ENCODE measurements around the gene AGAP1. TPM values are rescaled to one million over a fixed set of nuclear protein-coding genes. Genes with fewer than 3 reads are reported as not detected.

Gene AGAP1
- total and polyA plus RNA-seq, 11 donors: 5.9 to 21.6 (median 18.9) TPM

DNA sequence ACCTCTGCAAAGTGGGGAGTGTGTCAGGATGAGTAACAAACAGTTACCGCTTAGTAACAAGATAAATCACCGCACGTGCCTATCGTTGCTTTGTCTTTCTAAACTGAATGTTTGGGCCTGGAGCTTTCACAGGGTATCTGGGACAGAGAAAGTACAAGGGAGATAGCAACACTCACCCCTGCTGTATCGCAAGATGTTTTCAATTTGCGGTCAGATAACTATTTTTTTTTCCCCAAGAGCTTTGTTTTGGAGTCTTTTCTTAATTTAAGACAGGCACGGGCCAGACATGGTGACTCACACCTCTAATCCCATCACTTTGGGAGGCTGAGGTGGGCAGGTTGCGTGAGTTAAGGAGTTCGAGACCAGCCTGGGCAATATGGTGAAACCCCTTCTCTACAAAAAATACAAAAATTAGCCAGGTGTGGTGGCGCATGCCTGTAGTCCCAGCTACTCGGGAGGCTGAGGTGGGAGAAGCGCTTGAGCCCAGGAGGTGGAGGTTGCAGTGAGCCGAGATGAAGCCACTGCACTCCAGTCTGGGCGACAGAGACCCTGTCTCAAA is 527.7 kb downstream of the AGAP1 start:
- peaks cover 0 to 4% (median 0%) of the 10 kb centered on the region in 9 donors for H3K36me3 ChIP-seq
- no peak for DNase-seq
- no peaks in the 10 kb centered on the region for H3K27me3 ChIP-seq
- no peak overlapping the region for H3K27ac ChIP-seq
- peaks cover 0 to 5% (median 0%) of the 10 kb centered on the region in 12 donors for H3K4me1 ChIP-seq
- intact Hi-C loops (cut with DNase I): no loop called here
- ATAC-seq: no peak
- WGBS, 4 donors: 93 to 97% (median 95%) methylated on average over 14 of the region's 14 CpGs
- TF ChIP-seq, protein P1, sequence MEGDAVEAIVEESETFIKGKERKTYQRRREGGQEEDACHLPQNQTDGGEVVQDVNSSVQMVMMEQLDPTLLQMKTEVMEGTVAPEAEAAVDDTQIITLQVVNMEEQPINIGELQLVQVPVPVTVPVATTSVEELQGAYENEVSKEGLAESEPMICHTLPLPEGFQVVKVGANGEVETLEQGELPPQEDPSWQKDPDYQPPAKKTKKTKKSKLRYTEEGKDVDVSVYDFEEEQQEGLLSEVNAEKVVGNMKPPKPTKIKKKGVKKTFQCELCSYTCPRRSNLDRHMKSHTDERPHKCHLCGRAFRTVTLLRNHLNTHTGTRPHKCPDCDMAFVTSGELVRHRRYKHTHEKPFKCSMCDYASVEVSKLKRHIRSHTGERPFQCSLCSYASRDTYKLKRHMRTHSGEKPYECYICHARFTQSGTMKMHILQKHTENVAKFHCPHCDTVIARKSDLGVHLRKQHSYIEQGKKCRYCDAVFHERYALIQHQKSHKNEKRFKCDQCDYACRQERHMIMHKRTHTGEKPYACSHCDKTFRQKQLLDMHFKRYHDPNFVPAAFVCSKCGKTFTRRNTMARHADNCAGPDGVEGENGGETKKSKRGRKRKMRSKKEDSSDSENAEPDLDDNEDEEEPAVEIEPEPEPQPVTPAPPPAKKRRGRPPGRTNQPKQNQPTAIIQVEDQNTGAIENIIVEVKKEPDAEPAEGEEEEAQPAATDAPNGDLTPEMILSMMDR (IDR thresholded peaks at IDR 0.05): no peak
- TF ChIP-seq POLR2A (IDR thresholded peaks at IDR 0.05): no peak
- H3K9me3 ChIP-seq: no peaks in the 10 kb centered on the region
- H3K4me3 ChIP-seq: no peak overlapping the region

DNA sequence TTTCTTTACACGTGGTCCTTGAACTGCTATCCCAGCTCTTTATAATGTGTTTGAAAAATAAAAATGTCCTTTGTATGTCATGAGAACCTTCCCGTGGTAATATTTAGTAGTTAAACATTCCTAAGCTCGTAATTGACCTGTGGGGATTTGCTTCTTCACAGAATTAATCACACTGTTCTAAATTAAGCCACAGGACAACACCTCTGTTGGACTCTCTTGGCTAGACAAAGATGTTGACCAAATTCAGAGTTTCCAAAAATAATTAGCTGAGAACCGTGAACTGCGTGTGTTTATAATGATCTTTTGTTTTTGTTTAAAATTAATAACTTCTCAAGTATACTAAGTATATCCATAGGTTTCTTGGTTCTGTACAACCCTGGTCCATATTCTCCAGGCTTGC is 528.3 kb downstream of the AGAP1 start:
- no peak overlapping the region for H3K27ac ChIP-seq
- peaks cover 0 to 4% (median 0%) of the 10 kb centered on the region in 9 donors for H3K36me3 ChIP-seq
- TF ChIP-seq, protein P1 (IDR thresholded peaks at IDR 0.05): no peak
- TF ChIP-seq POLR2A (IDR thresholded peaks at IDR 0.05): no peak
- DNase-seq: no peak
- ATAC-seq: peak in 1 of 4 donors; percentile 54
- WGBS, 4 donors: 49 to 59% (median 50%) methylated on average over 5 of the region's 5 CpGs
- intact Hi-C loops (cut with DNase I): no loop called here
- no peaks in the 10 kb centered on the region for H3K9me3 ChIP-seq
- peaks cover 0 to 5% (median 0%) of the 10 kb centered on the region in 12 donors for H3K4me1 ChIP-seq
- H3K27me3 ChIP-seq: no peaks in the 10 kb centered on the region
- no peak overlapping the region for H3K4me3 ChIP-seq

DNA sequence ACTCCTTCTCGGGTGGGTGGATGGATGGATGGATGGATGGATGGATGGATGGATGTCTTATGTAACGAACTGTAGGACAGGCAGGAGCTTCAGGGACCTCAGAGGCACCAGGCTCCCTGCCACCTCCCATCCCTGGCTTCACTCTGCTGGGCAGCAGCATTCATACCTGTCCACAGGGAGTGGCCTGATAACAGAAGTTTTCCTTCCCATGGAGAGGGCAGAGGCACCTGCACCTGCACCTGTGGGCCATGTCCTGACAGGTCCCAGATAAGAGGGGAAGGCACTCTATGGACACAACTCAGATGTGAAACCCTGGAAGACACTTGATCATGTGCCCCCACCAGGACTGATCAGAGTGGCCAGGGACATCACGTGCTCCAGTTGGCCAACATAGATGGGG is 532.0 kb downstream of the AGAP1 start:
- DNase-seq: no peak
- WGBS, 4 donors: 88 to 100% (median 96%) methylated on average over 2 to 3 of the region's 3 CpGs
- intact Hi-C loops (cut with DNase I): no loop called here
- TF ChIP-seq, protein P1 (IDR thresholded peaks at IDR 0.05): no peak
- no peak for TF ChIP-seq POLR2A (IDR thresholded peaks at IDR 0.05)
- Histone ChIP-seq H3K36me3 (no peaks in the 10 kb centered on the region), H3K9me3 (no peaks in the 10 kb centered on the region), H3K27ac (no peak overlapping the region), H3K4me3 (no peak overlapping the region), H3K27me3 (no peaks in the 10 kb centered on the region), H3K4me1 (peaks cover 0 to 5% (median 0%) of the 10 kb centered on the region in 12 donors)
- ATAC-seq: peak in 1 of 4 donors; percentile 23

DNA sequence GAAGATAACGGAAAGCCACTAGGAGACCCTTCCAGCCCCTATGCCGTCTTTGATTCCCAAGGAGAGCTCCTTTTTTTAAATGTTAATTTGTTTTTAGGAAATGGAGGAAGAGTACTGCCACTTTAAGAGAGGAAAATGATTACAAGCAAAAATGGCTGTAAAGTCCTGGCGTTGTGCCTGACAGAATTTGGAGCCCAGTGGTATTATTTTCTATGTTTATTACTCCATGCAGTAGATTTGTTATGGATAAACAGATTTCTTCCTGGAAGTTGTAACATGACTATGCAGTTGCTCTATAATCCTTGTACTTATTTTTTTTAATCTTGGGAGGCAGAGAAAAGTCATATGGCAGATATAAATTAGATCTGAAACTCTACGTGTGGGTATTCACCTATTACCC is 533.0 kb downstream of the AGAP1 start:
- DNase-seq (no peak), ATAC-seq (no peak)
- H3K27ac ChIP-seq: no peak overlapping the region
- TF ChIP-seq POLR2A (IDR thresholded peaks at IDR 0.05): no peak
- TF ChIP-seq, protein P1 (IDR thresholded peaks at IDR 0.05): no peak
- 84 to 87% (median 85%) methylated on average over 4 of the region's 4 CpGs for WGBS, 4 donors
- no peaks in the 10 kb centered on the region for H3K27me3 ChIP-seq
- no peak overlapping the region for H3K4me3 ChIP-seq
- no peaks in the 10 kb centered on the region for H3K36me3 ChIP-seq
- H3K4me1 ChIP-seq: peaks cover 0 to 4% (median 0%) of the 10 kb centered on the region in 12 donors
- H3K9me3 ChIP-seq: no peaks in the 10 kb centered on the region
- intact Hi-C loops (cut with DNase I): no loop called here

Data from heart left ventricle (tissue), 16 donors.